Measurements from ENCODE around the gene DNAJB11. TPM values are rescaled to one million over a fixed set of nuclear protein-coding genes. Genes with fewer than 3 reads are reported as not detected.

DNAJB11 gene
- total RNA-seq, 1 experiment from 2014 or later, result 54.3 TPM

DNA sequence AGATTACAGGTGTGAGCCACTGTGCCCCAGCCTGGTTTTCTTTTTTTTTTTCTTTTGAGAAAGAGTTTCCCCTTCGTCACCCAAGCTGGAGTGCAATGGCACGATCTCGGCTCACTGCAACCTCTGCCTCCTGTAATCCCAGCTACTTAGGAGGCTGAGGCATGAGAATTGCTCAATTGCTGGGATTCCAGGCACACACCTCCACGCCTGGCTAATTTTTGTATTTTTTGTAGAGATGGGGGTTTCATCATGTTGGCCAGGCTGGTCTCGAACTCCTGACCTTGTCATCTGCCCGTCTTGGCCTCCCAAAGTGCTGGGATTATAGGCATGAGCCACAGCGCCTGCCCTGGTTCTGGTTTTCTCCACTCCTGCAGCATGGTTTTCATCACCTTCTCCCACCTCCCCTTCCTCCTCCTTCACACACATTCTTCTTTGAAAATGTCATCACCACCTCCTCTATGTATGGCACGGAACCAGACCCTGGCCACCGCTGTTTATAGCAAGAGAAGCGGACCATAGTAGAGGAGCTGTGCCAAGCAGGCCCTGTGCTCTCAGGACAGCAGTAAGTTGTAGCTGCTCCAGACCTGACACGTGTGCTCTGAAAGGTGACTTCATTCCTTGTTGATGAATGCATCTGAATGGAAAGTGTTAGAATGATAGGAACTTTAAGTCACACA is 27.7 kb downstream of the DNAJB11 start:
- no peak overlapping the region for H3K4me2 ChIP-seq (ENCODE audit: low read length)
- no peaks in the 10 kb centered on the region for H4K20me1 ChIP-seq (ENCODE audit: insufficient read depth)
- RAD21 ChIA-PET (ENCODE audit: low non-redundant PET in 1 of 2, low total read pairs in 2 of 2, uncharacterized antibody in 2 of 2, unreplicated experiment in 2 of 2), result no interaction called here
- H3K27ac ChIP-seq (ENCODE audit: low read depth, low read length), result no peak overlapping the region
- DNase-seq (ENCODE audit: low read depth, low spot score) (no peak), ATAC-seq (no peak)
- TF ChIP-seq ZFX (IDR thresholded peaks at IDR 0.05) (no peak), SP1 (IDR thresholded peaks at IDR 0.05; ENCODE audit: low read depth) (no peak), FOSL1 (IDR thresholded peaks at IDR 0.05; ENCODE audit: low read depth) (no peak), EGR1 (IDR thresholded peaks at IDR 0.05; ENCODE audit: low read depth) (no peak), SIN3A (IDR thresholded peaks at IDR 0.05; ENCODE audit: low read depth) (no peak), SRF (IDR thresholded peaks at IDR 0.05; ENCODE audit: low read depth) (no peak), ZNF274 (IDR thresholded peaks at IDR 0.05; ENCODE audit: low read depth, low read length) (no peak), TCF7L2 (IDR thresholded peaks at IDR 0.05; ENCODE audit: borderline replicate concordance, extremely low read depth, insufficient read depth, insufficient read length) (no peak), POLR2AphosphoS5 (IDR thresholded peaks at IDR 0.05; ENCODE audit: low read depth, low read length) (no peak), EZH2phosphoT487 (IDR thresholded peaks at IDR 0.05; ENCODE audit: borderline replicate concordance) (no peak), POLR2A (IDR thresholded peaks at IDR 0.05; ENCODE audit: borderline replicate concordance, extremely low read depth, insufficient read depth, insufficient read length) (no peak), EZH2 (IDR thresholded peaks at IDR 0.05) (no peak), RAD21 (IDR thresholded peaks at IDR 0.05; ENCODE audit: low read depth) (no peak), CEBPB (IDR thresholded peaks at IDR 0.05; ENCODE audit: low read depth) (no peak), CBX3 (IDR thresholded peaks at IDR 0.05; ENCODE audit: low read depth) (no peak)
- TF ChIP-seq, protein P1, sequence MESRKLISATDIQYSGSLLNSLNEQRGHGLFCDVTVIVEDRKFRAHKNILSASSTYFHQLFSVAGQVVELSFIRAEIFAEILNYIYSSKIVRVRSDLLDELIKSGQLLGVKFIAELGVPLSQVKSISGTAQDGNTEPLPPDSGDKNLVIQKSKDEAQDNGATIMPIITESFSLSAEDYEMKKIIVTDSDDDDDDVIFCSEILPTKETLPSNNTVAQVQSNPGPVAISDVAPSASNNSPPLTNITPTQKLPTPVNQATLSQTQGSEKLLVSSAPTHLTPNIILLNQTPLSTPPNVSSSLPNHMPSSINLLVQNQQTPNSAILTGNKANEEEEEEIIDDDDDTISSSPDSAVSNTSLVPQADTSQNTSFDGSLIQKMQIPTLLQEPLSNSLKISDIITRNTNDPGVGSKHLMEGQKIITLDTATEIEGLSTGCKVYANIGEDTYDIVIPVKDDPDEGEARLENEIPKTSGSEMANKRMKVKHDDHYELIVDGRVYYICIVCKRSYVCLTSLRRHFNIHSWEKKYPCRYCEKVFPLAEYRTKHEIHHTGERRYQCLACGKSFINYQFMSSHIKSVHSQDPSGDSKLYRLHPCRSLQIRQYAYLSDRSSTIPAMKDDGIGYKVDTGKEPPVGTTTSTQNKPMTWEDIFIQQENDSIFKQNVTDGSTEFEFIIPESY (IDR thresholded peaks at IDR 0.05; ENCODE audit: extremely low read depth, insufficient replicate concordance, low read length), result no peak
- TF ChIP-seq, protein P2, sequence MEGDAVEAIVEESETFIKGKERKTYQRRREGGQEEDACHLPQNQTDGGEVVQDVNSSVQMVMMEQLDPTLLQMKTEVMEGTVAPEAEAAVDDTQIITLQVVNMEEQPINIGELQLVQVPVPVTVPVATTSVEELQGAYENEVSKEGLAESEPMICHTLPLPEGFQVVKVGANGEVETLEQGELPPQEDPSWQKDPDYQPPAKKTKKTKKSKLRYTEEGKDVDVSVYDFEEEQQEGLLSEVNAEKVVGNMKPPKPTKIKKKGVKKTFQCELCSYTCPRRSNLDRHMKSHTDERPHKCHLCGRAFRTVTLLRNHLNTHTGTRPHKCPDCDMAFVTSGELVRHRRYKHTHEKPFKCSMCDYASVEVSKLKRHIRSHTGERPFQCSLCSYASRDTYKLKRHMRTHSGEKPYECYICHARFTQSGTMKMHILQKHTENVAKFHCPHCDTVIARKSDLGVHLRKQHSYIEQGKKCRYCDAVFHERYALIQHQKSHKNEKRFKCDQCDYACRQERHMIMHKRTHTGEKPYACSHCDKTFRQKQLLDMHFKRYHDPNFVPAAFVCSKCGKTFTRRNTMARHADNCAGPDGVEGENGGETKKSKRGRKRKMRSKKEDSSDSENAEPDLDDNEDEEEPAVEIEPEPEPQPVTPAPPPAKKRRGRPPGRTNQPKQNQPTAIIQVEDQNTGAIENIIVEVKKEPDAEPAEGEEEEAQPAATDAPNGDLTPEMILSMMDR (IDR thresholded peaks at IDR 0.05 in 2 of 3, conservative IDR thresholded peaks at IDR 0.05 in 1 of 3; ENCODE audit: borderline replicate concordance in 1 of 3, insufficient read depth in 1 of 3, low read depth in 2 of 3, low read length in 2 of 3), result no peak
- TF ChIP-seq, protein P3, sequence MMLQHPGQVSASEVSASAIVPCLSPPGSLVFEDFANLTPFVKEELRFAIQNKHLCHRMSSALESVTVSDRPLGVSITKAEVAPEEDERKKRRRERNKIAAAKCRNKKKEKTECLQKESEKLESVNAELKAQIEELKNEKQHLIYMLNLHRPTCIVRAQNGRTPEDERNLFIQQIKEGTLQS (IDR thresholded peaks at IDR 0.05), result no peak
- TF ChIP-seq, protein P4, sequence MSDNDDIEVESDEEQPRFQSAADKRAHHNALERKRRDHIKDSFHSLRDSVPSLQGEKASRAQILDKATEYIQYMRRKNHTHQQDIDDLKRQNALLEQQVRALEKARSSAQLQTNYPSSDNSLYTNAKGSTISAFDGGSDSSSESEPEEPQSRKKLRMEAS (IDR thresholded peaks at IDR 0.05), result no peak
- TF ChIP-seq, protein P5, sequence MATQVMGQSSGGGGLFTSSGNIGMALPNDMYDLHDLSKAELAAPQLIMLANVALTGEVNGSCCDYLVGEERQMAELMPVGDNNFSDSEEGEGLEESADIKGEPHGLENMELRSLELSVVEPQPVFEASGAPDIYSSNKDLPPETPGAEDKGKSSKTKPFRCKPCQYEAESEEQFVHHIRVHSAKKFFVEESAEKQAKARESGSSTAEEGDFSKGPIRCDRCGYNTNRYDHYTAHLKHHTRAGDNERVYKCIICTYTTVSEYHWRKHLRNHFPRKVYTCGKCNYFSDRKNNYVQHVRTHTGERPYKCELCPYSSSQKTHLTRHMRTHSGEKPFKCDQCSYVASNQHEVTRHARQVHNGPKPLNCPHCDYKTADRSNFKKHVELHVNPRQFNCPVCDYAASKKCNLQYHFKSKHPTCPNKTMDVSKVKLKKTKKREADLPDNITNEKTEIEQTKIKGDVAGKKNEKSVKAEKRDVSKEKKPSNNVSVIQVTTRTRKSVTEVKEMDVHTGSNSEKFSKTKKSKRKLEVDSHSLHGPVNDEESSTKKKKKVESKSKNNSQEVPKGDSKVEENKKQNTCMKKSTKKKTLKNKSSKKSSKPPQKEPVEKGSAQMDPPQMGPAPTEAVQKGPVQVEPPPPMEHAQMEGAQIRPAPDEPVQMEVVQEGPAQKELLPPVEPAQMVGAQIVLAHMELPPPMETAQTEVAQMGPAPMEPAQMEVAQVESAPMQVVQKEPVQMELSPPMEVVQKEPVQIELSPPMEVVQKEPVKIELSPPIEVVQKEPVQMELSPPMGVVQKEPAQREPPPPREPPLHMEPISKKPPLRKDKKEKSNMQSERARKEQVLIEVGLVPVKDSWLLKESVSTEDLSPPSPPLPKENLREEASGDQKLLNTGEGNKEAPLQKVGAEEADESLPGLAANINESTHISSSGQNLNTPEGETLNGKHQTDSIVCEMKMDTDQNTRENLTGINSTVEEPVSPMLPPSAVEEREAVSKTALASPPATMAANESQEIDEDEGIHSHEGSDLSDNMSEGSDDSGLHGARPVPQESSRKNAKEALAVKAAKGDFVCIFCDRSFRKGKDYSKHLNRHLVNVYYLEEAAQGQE (IDR thresholded peaks at IDR 0.05; ENCODE audit: low read depth), result no peak
- H3K4me1 ChIP-seq (ENCODE audit: control insufficient read depth in 1 of 2, insufficient read depth in 2 of 2, low read length in 2 of 2), result no peaks in the 10 kb centered on the region
- POLR2A ChIA-PET, result no interaction called here
- no peaks in the 10 kb centered on the region for H3K9me2 ChIP-seq (ENCODE audit: insufficient read depth)
- H3K79me2 ChIP-seq (ENCODE audit: insufficient read depth, low read length), result no peaks in the 10 kb centered on the region
- BruUV-seq (replicated peaks), result no TSS peak
- H3K9ac ChIP-seq (ENCODE audit: low read length), result no peak overlapping the region
- H3K36me3 ChIP-seq (ENCODE audit: control insufficient read depth in 1 of 2, insufficient read depth in 2 of 2, low read length in 2 of 2), result no peaks in the 10 kb centered on the region
- H2AFZ ChIP-seq (ENCODE audit: low read depth, low read length, poor library complexity, severe bottlenecking), result no peak overlapping the region
- H3K27me3 ChIP-seq (ENCODE audit: insufficient read depth, low read length), result no peaks in the 10 kb centered on the region
- no peaks in the 10 kb centered on the region for H3K9me3 ChIP-seq (ENCODE audit: control insufficient read depth in 1 of 2, insufficient read depth in 1 of 2, low read depth in 1 of 2, low read length in 2 of 2)
- no peak overlapping the region for H3K4me3 ChIP-seq (replicated peaks in 1 of 2; ENCODE audit: low read depth in 1 of 2, low read length in 2 of 2)
- intact Hi-C loops (cut with micrococcal nuclease), result no loop called here
- CTCF ChIA-PET, result interaction anchor here (1.4 to 2.8 kb wide), 2 partner anchors 16 to 19 kb away, joined by 8 to 14 read pairs; no protein-coding TSS in a partner anchor

Measured in HCT116 (cell line).